ENCODE results near the gene OR2K2. TPM values are rescaled to one million over a fixed set of nuclear protein-coding genes. Genes with fewer than 3 reads are reported as not detected.

Gene OR2K2
- total and polyA plus RNA-seq, 2 donors (not counting 3 experiments of a cell fraction or from before 2014, with no cell fraction given) = not detected

GRCh38 chr9:111298731-111299598 lies 31.1 kb downstream of the OR2K2 start:
- no peak overlapping the region for H3K4me3 ChIP-seq (replicated peaks in 1 of 3; ENCODE audit: insufficient read depth in 1 of 3, low read depth in 1 of 3, low read length in 3 of 3)
- dilution Hi-C loops (cut with MboI; ENCODE audit: extremely low pct_ligation_motif_present, low sequenced_read_pairs) = no loop called here
- TF ChIP-seq CTCF (IDR thresholded peaks at IDR 0.05; ENCODE audit: extremely low read depth in 1 of 2, insufficient read depth in 1 of 2, low read depth in 1 of 2, low read length in 2 of 2) (peak; percentile 42 to 46), EZH2 (IDR thresholded peaks at IDR 0.05; ENCODE audit: borderline replicate concordance, low read depth, low read length, severe bottlenecking) (no peak)

GRCh38 chr9:111298111-111298510 lies 31.9 kb downstream of the OR2K2 start:
- Histone ChIP-seq H3K4me1 (ENCODE audit: control insufficient read depth, extremely low read depth, insufficient read depth, low read length) (no peaks in the 10 kb centered on the region), H2AFZ (ENCODE audit: low read depth, low read length) (no peak overlapping the region), H3K4me3 (replicated peaks in 1 of 3; ENCODE audit: insufficient read depth in 1 of 3, low read depth in 1 of 3, low read length in 3 of 3) (no peak overlapping the region), H3K27ac (ENCODE audit: insufficient read depth, low read depth, low read length) (no peak overlapping the region), H3K79me2 (ENCODE audit: control insufficient read depth, insufficient read depth, low read length) (no peaks in the 10 kb centered on the region), H3K9me3 (replicated peaks; ENCODE audit: control insufficient read depth, insufficient read depth, low read length) (no peaks in the 10 kb centered on the region), H3K9me1 (replicated peaks; ENCODE audit: control insufficient read depth, extremely low read depth, insufficient read depth, low read length) (no peaks in the 10 kb centered on the region), H3K36me3 (ENCODE audit: control insufficient read depth in 2 of 2, extremely low read depth in 1 of 2, insufficient read depth in 2 of 2, low read length in 2 of 2) (no peaks in the 10 kb centered on the region), H3K4me2 (ENCODE audit: insufficient read depth, low read length) (no peak overlapping the region), H3K27me3 (ENCODE audit: control insufficient read depth in 2 of 2, insufficient read depth in 2 of 2, low read length in 2 of 2) (no peaks in the 10 kb centered on the region), H4K20me1 (replicated peaks; ENCODE audit: control insufficient read depth, extremely low read depth, insufficient read depth, low read length) (no peaks in the 10 kb centered on the region), H3K9ac (replicated peaks; ENCODE audit: extremely low read depth, insufficient read depth, low read length) (no peak overlapping the region)
- ChIA-PET POLR2A (no interaction called here), CTCF (interaction anchor here (0.9 to 4.0 kb wide), 5 partner anchors 9 to 675 kb away, joined by 3 to 108 read pairs (median 6); no protein-coding TSS in a partner anchor)
- FAIRE-seq (no peak), DNase-seq (ENCODE audit: low read depth, low spot score) (no peak)
- dilution Hi-C loops (cut with MboI; ENCODE audit: extremely low pct_ligation_motif_present, low sequenced_read_pairs) (no loop called here), intact Hi-C loops (cut with micrococcal nuclease) (loop anchor here (5.0 to 10.0 kb wide), 5 partner anchors 146 to 871 kb away; partner anchors contain the start of gene LPAR1)
- no TSS peak for BruUV-seq (replicated peaks)
- TF ChIP-seq MYC (IDR thresholded peaks at IDR 0.05; ENCODE audit: low read depth, low read length) (no peak), CTCF (IDR thresholded peaks at IDR 0.05; ENCODE audit: extremely low read depth in 1 of 2, insufficient read depth in 1 of 2, low read depth in 1 of 2, low read length in 2 of 2) (no peak), JUN (IDR thresholded peaks at IDR 0.05; ENCODE audit: borderline replicate concordance, insufficient read depth, insufficient read length, low read depth) (no peak), GATA2 (IDR thresholded peaks at IDR 0.05; ENCODE audit: insufficient read depth, insufficient read length, low read depth, low read length) (no peak), EZH2 (IDR thresholded peaks at IDR 0.05; ENCODE audit: borderline replicate concordance, low read depth, low read length, severe bottlenecking) (no peak), POLR2A (IDR thresholded peaks at IDR 0.05; ENCODE audit: low read depth, low read length) (no peak), FOS (IDR thresholded peaks at IDR 0.05; ENCODE audit: borderline replicate concordance, insufficient read depth, low read length) (no peak), MAX (IDR thresholded peaks at IDR 0.05; ENCODE audit: insufficient read depth, insufficient read length) (no peak), POLR2AphosphoS5 (IDR thresholded peaks at IDR 0.05; ENCODE audit: insufficient read depth, low read depth, low read length) (no peak)

More at GRCh38 chr9:111298731-111299598, 31.1 kb downstream of the OR2K2 start:
- H3K9me1 ChIP-seq (replicated peaks; ENCODE audit: control insufficient read depth, extremely low read depth, insufficient read depth, low read length) = no peaks in the 10 kb centered on the region
- H3K4me2 ChIP-seq (ENCODE audit: insufficient read depth, low read length) = no peak overlapping the region
- H3K27ac ChIP-seq (ENCODE audit: insufficient read depth, low read depth, low read length) = no peak overlapping the region
- BruUV-seq (replicated peaks) = no TSS peak
- H2AFZ ChIP-seq (ENCODE audit: low read depth, low read length) = peak overlapping the region; percentile 61
- DNase-seq (ENCODE audit: low read depth, low spot score) = peak; percentile 70
- H3K79me2 ChIP-seq (ENCODE audit: control insufficient read depth, insufficient read depth, low read length) = no peaks in the 10 kb centered on the region
- peak; percentile 44 for FAIRE-seq
- no peak overlapping the region for H3K9ac ChIP-seq (replicated peaks; ENCODE audit: extremely low read depth, insufficient read depth, low read length)
- no peaks in the 10 kb centered on the region for H4K20me1 ChIP-seq (replicated peaks; ENCODE audit: control insufficient read depth, extremely low read depth, insufficient read depth, low read length)
- POLR2A ChIA-PET = no interaction called here
- H3K9me3 ChIP-seq (replicated peaks; ENCODE audit: control insufficient read depth, insufficient read depth, low read length) = no peaks in the 10 kb centered on the region
- H3K36me3 ChIP-seq (ENCODE audit: control insufficient read depth in 2 of 2, extremely low read depth in 1 of 2, insufficient read depth in 2 of 2, low read length in 2 of 2) = no peaks in the 10 kb centered on the region
- no peaks in the 10 kb centered on the region for H3K4me1 ChIP-seq (ENCODE audit: control insufficient read depth, extremely low read depth, insufficient read depth, low read length)
- CTCF ChIA-PET = interaction anchor here (0.6 to 4.0 kb wide), 10 partner anchors 10 to 871 kb away, joined by 3 to 108 read pairs (median 4); no protein-coding TSS in a partner anchor
- no peaks in the 10 kb centered on the region for H3K27me3 ChIP-seq (ENCODE audit: control insufficient read depth in 2 of 2, insufficient read depth in 2 of 2, low read length in 2 of 2)
- intact Hi-C loops (cut with micrococcal nuclease) = loop anchor here (1.0 to 10.0 kb wide), 6 partner anchors 147 to 872 kb away; partner anchors contain the start of gene LPAR1
